Panc1 (cell line): ENCODE measurements around the gene TRMT13. TPM values are rescaled to one million over a fixed set of nuclear protein-coding genes. Genes with fewer than 3 reads are reported as not detected.

Experiments used
- ATAC-seq: fragments of 200-7000 bp; cut with Tn5 transposase; 2 replicates; pipeline ENCODE4 v1.9.1; 2020; ENCODE audit warnings: mild to moderate bottlenecking, moderate library complexity
- BruUV-seq: library from RNA; stranded (reverse); fragments of 400-500 nt; replicated peaks from 2 replicates; lab custom pipeline; 2021; lab: Mats Ljungman, UMichigan
- CTCF ChIA-PET: fragments of 300-600 bp; sonication (Branson Sonifier 250); formaldehyde crosslinking; loops from one replicate; lab custom pipeline; 2022; ENCODE audit warnings: antibody characterized with exemption; lab: Charles Lee
- POLR2A ChIA-PET: fragments of 300-600 bp; sonication (Branson Sonifier 250); formaldehyde crosslinking; loops from one replicate; lab custom pipeline; 2022; ENCODE audit warnings: antibody characterized with exemption; lab: Charles Lee
- DNase-seq: peaks from one replicate; pipeline ENCODE4 v3.0.0-alpha.2; 2010; ENCODE audit warnings: low read depth, low spot score
- H3K27ac ChIP-seq: 2 replicates; pipeline ENCODE4 v1.5.1; 2011; ENCODE audit warnings: mild to moderate bottlenecking, low read length, inconsistent platforms
- H3K27me3 ChIP-seq: fragments of 200-500 bp; sonication (Bioruptor generic); 2 replicates; pipeline ENCODE4 v1.6.0; 2014; ENCODE audit warnings: low read length, inconsistent platforms; ENCODE audit not compliant: control insufficient read depth, insufficient read depth
- H3K36me3 ChIP-seq: fragments of 200-500 bp; sonication (Bioruptor generic); 2 replicates; pipeline ENCODE4 v1.5.1; 2014; ENCODE audit warnings: inconsistent platforms, mild to moderate bottlenecking, low read length, moderate library complexity; ENCODE audit not compliant: control insufficient read depth, insufficient read depth
- H3K4me1 ChIP-seq: 2 replicates; pipeline ENCODE4 v1.5.1; 2011; ENCODE audit warnings: inconsistent platforms, mild to moderate bottlenecking, low read length, moderate library complexity; ENCODE audit not compliant: control insufficient read depth, insufficient read depth
- H3K4me3 ChIP-seq, 2 experiments: 2 replicates each; pipeline ENCODE4 v1.5.1; 2011 to 2012; ENCODE audit warnings: low read depth in 2 of 2, low read length in 2 of 2, mild to moderate bottlenecking in 2 of 2, inconsistent platforms in 1 of 2, moderate library complexity in 1 of 2
- H3K9me3 ChIP-seq: fragments of 200-500 bp; sonication (Bioruptor generic); 2 replicates; pipeline ENCODE4 v1.5.1; 2014; ENCODE audit warnings: low read depth, mild to moderate bottlenecking, inconsistent platforms, low read length, moderate library complexity; ENCODE audit not compliant: control insufficient read depth, insufficient read depth
- CTCF ChIP-seq: fragments of 450-650 bp; IDR thresholded peaks from 2 replicates; pipeline ENCODE4 v1.5.1; 2017; ENCODE audit warnings: mild to moderate bottlenecking
- POLR2AphosphoS5 ChIP-seq: IDR thresholded peaks from 2 replicates; pipeline ENCODE4 v1.6.1; 2012; ENCODE audit warnings: mild to moderate bottlenecking, low read depth, low read length, moderate library complexity
- REST ChIP-seq, 2 experiments: IDR thresholded peaks; 2 replicates each; pipeline ENCODE4 v1.6.1; 2011 to 2012; ENCODE audit warnings: low read depth in 2 of 2, control low read depth in 1 of 2, low read length in 1 of 2, mild to moderate bottlenecking in 1 of 2, moderate library complexity in 1 of 2; ENCODE audit not compliant: insufficient read depth in 1 of 2
- SIN3A ChIP-seq: IDR thresholded peaks from 2 replicates; pipeline ENCODE4 v1.6.1; 2012; ENCODE audit warnings: low read depth, mild to moderate bottlenecking, low read length, moderate library complexity, borderline replicate concordance; ENCODE audit not compliant: insufficient read depth
- TCF7L2 ChIP-seq: IDR thresholded peaks from 2 replicates; pipeline ENCODE4 v1.6.1; 2011; ENCODE audit warnings: mild to moderate bottlenecking, low read depth, low read length, inconsistent platforms
- in situ Hi-C: cut with HindIII; loops from 2 replicates; pipeline ENCODE4 v1.10.0; 2016; ENCODE audit warnings: low sequenced_read_pairs, low pct_unique_long_range_greater_than_20kb
- intact Hi-C: fragments of 100-400 bp; cut with micrococcal nuclease; formaldehyde crosslinking; loops from one replicate; pipeline ENCODE4 v1.10.0; 2022; ENCODE audit not compliant: unreplicated experiment
- total RNA-seq: library from RNA; stranded (reverse); gene quantifications from one replicate; pipeline ENCODE4 v1.2.1, GENCODE V29; 2021; ENCODE audit not compliant: unreplicated experiment

Gene TRMT13
- total RNA-seq, 1 experiment from 2014 or later: 6.2 TPM

- ATAC-seq (no peak), DNase-seq (no peak)
- intact Hi-C loops (no loop called here), in situ Hi-C loops (no loop called here)
- no TSS peak for BruUV-seq
- Histone ChIP-seq H3K27ac (no peak overlapping the region), H3K4me3 (no peak overlapping the region), H3K4me1 (peaks cover 14% of the 10 kb centered on the region), H3K27me3 (no peaks in the 10 kb centered on the region), H3K36me3 (peaks cover 3% of the 10 kb centered on the region; the same call in 1 of the 2 replicates), H3K9me3 (no peaks in the 10 kb centered on the region)
- ChIA-PET CTCF (no interaction called here), POLR2A (no interaction called here)
- TF ChIP-seq REST (IDR thresholded peaks at IDR 0.05; ENCODE audit: insufficient read depth in 1 of 2, low read depth in 2 of 2, low read length in 1 of 2) (no peak), TCF7L2 (no peak), SIN3A (no peak), CTCF (no peak), POLR2AphosphoS5 (no peak)
Observed at GRCh38 chr1:100127226-100127625, 5.7 kb upstream of the TRMT13 start.

- Histone ChIP-seq H3K27ac (no peak overlapping the region), H3K9me3 (no peaks in the 10 kb centered on the region), H3K4me1 (peaks cover 20% of the 10 kb centered on the region), H3K27me3 (no peaks in the 10 kb centered on the region), H3K36me3 (peaks cover 3% of the 10 kb centered on the region; the same call in 1 of the 2 replicates), H3K4me3 (no peak overlapping the region; a peak in 1 of 4 replicates)
- TF ChIP-seq REST (IDR thresholded peaks at IDR 0.05; ENCODE audit: insufficient read depth in 1 of 2, low read depth in 2 of 2, low read length in 1 of 2): no peak
- no peak for TF ChIP-seq TCF7L2
- no peak for TF ChIP-seq POLR2AphosphoS5
- no peak for TF ChIP-seq CTCF
- no peak for TF ChIP-seq SIN3A
- intact Hi-C loops: no loop called here
- ChIA-PET POLR2A (no interaction called here), CTCF (no interaction called here)
- DNase-seq (peak; percentile 20), ATAC-seq (no peak)
- BruUV-seq: no TSS peak
- in situ Hi-C loops: no loop called here
Observed at GRCh38 chr1:100130552-100131077, 2.3 kb upstream of the TRMT13 start.
